ENCODE data around the gene CLDN4.
A peak's percentile ranks its signal among the peaks of the same experiment; 100 is the strongest.
"Not testable (repeated sequence)": the region's sequence is repeated elsewhere in the genome, so short reads cannot be mapped to it uniquely, and the experiment has no call there.

The CLDN4 gene

GRCh38 chr7:73834626-73835191 is 3.9 kb downstream of the CLDN4 start:
- H3K27me3 ChIP-seq (ENCODE audit: control insufficient read depth in 3 of 3, insufficient read depth in 3 of 3, low read depth in 1 of 3, low read length in 3 of 3), result peaks cover 0 to 10% (median 0%) of the 10 kb centered on the region in 3 experiments
- H3K14ac ChIP-seq (ENCODE audit: low read length), result no peak overlapping the region
- no CpG with 5 or more reads among the region's 11 CpGs for WGBS, 2 donors (ENCODE audit: extremely low coverage in 2 of 2, insufficient read length in 2 of 2, insufficient replicate concordance in 1 of 2)
- no peaks in the 10 kb centered on the region for H3K79me1 ChIP-seq (ENCODE audit: low read depth, low read length)
- no peak overlapping the region for H2BK5ac ChIP-seq (ENCODE audit: low read length)
- peak overlapping the region; percentile 75 for H2AK5ac ChIP-seq (ENCODE audit: low read depth, low read length)
- DNase-seq (ENCODE audit: low spot score), result no peak
- H2BK15ac ChIP-seq (ENCODE audit: low read length), result no peak overlapping the region
- peaks cover 0 to 5% of the 10 kb centered on the region in 2 donors for H3K9me3 ChIP-seq (replicated peaks in 1 of 2; ENCODE audit: control insufficient read depth in 2 of 2, insufficient read depth in 1 of 2, low read depth in 1 of 2, low read length in 2 of 2)
- H3K4me3 ChIP-seq (ENCODE audit: low read length in 2 of 2), result no peak overlapping the region
- no peak overlapping the region for H3K27ac ChIP-seq (replicated peaks; ENCODE audit: low read length)
- no peak overlapping the region for H2BK12ac ChIP-seq (ENCODE audit: low read length)
- no peaks in the 10 kb centered on the region for H3K36me3 ChIP-seq (replicated peaks in 1 of 2; ENCODE audit: control insufficient read depth in 2 of 2, insufficient read depth in 2 of 2, low read length in 2 of 2)
- H3K4me1 ChIP-seq (ENCODE audit: control insufficient read depth in 2 of 2, insufficient read depth in 1 of 2, low read depth in 1 of 2, low read length in 2 of 2), result peaks cover 0 to 28% of the 10 kb centered on the region in 2 donors
- no peak overlapping the region for H4K91ac ChIP-seq (ENCODE audit: low read depth, low read length, poor library complexity)
- H4K8ac ChIP-seq (ENCODE audit: low read depth, low read length), result peak overlapping the region; percentile 86
- H2BK120ac ChIP-seq (ENCODE audit: low read depth, low read length), result no peak overlapping the region
- H3K9ac ChIP-seq (ENCODE audit: low read depth, low read length, poor library complexity), result no peak overlapping the region
- H3K23ac ChIP-seq (ENCODE audit: low read depth, low read length, poor library complexity), result no peak overlapping the region
- H3K18ac ChIP-seq (ENCODE audit: low read length), result peak overlapping the region; percentile 76
- no peak overlapping the region for H2AFZ ChIP-seq (ENCODE audit: low read length)
- H3K4ac ChIP-seq (ENCODE audit: low read length), result no peak overlapping the region
- no peak overlapping the region for H3K4me2 ChIP-seq (ENCODE audit: insufficient read depth, low read length, poor library complexity, severe bottlenecking)

GRCh38 chr7:73837167-73837566 is 6.4 kb downstream of the CLDN4 start:
- not testable (repeated sequence) for H3K27ac ChIP-seq (replicated peaks; ENCODE audit: low read length); H3K36me3 ChIP-seq (replicated peaks in 1 of 2; ENCODE audit: control insufficient read depth in 2 of 2, insufficient read depth in 2 of 2, low read length in 2 of 2); H2BK12ac ChIP-seq (ENCODE audit: low read length); H3K79me1 ChIP-seq (ENCODE audit: low read depth, low read length); DNase-seq (ENCODE audit: low spot score); H3K14ac ChIP-seq (ENCODE audit: low read length); H2BK5ac ChIP-seq (ENCODE audit: low read length); H3K4me1 ChIP-seq (ENCODE audit: control insufficient read depth in 2 of 2, insufficient read depth in 1 of 2, low read depth in 1 of 2, low read length in 2 of 2); H4K91ac ChIP-seq (ENCODE audit: low read depth, low read length, poor library complexity); H3K4me3 ChIP-seq (ENCODE audit: low read length in 2 of 2); H3K4ac ChIP-seq (ENCODE audit: low read length); H4K8ac ChIP-seq (ENCODE audit: low read depth, low read length); H3K27me3 ChIP-seq (ENCODE audit: control insufficient read depth in 3 of 3, insufficient read depth in 3 of 3, low read depth in 1 of 3, low read length in 3 of 3); H2AFZ ChIP-seq (ENCODE audit: low read length); H3K23ac ChIP-seq (ENCODE audit: low read depth, low read length, poor library complexity); H3K9me3 ChIP-seq (replicated peaks in 1 of 2; ENCODE audit: control insufficient read depth in 2 of 2, insufficient read depth in 1 of 2, low read depth in 1 of 2, low read length in 2 of 2); H3K9ac ChIP-seq (ENCODE audit: low read depth, low read length, poor library complexity); H2BK120ac ChIP-seq (ENCODE audit: low read depth, low read length); H2AK5ac ChIP-seq (ENCODE audit: low read depth, low read length); H3K4me2 ChIP-seq (ENCODE audit: insufficient read depth, low read length, poor library complexity, severe bottlenecking); H2BK15ac ChIP-seq (ENCODE audit: low read length); H3K18ac ChIP-seq (ENCODE audit: low read length)

GRCh38 chr7:73838642-73839041 is 7.8 kb downstream of the CLDN4 start:
- no CpG with 5 or more reads among the region's 6 CpGs for WGBS, 2 donors (ENCODE audit: extremely low coverage in 2 of 2, insufficient read length in 2 of 2, insufficient replicate concordance in 1 of 2)
- H2AK5ac ChIP-seq (ENCODE audit: low read depth, low read length), result peak overlapping the region; percentile 88
- H4K91ac ChIP-seq (ENCODE audit: low read depth, low read length, poor library complexity), result no peak overlapping the region
- H3K9ac ChIP-seq (ENCODE audit: low read depth, low read length, poor library complexity), result no peak overlapping the region
- H3K79me1 ChIP-seq (ENCODE audit: low read depth, low read length), result no peaks in the 10 kb centered on the region
- no peak overlapping the region for H2AFZ ChIP-seq (ENCODE audit: low read length)
- H3K4me2 ChIP-seq (ENCODE audit: insufficient read depth, low read length, poor library complexity, severe bottlenecking), result no peak overlapping the region
- peaks cover 0 to 5% of the 10 kb centered on the region in 2 donors for H3K4me1 ChIP-seq (ENCODE audit: control insufficient read depth in 2 of 2, insufficient read depth in 1 of 2, low read depth in 1 of 2, low read length in 2 of 2)
- H3K18ac ChIP-seq (ENCODE audit: low read length), result peak overlapping the region; percentile 90
- H3K4ac ChIP-seq (ENCODE audit: low read length), result no peak overlapping the region
- no peaks in the 10 kb centered on the region for H3K27me3 ChIP-seq (ENCODE audit: control insufficient read depth in 3 of 3, insufficient read depth in 3 of 3, low read depth in 1 of 3, low read length in 3 of 3)
- no peak overlapping the region for H2BK120ac ChIP-seq (ENCODE audit: low read depth, low read length)
- peak overlapping the region; percentile 84 for H2BK12ac ChIP-seq (ENCODE audit: low read length)
- H3K4me3 ChIP-seq (ENCODE audit: low read length in 2 of 2), result no peak overlapping the region
- H2BK5ac ChIP-seq (ENCODE audit: low read length), result peak overlapping the region; percentile 75
- no peak overlapping the region for H4K8ac ChIP-seq (ENCODE audit: low read depth, low read length)
- peaks cover 0 to 5% of the 10 kb centered on the region in 2 donors for H3K9me3 ChIP-seq (replicated peaks in 1 of 2; ENCODE audit: control insufficient read depth in 2 of 2, insufficient read depth in 1 of 2, low read depth in 1 of 2, low read length in 2 of 2)
- H3K36me3 ChIP-seq (replicated peaks in 1 of 2; ENCODE audit: control insufficient read depth in 2 of 2, insufficient read depth in 2 of 2, low read length in 2 of 2), result no peaks in the 10 kb centered on the region
- no peak overlapping the region for H3K14ac ChIP-seq (ENCODE audit: low read length)
- DNase-seq (ENCODE audit: low spot score), result no peak
- H3K27ac ChIP-seq (replicated peaks; ENCODE audit: low read length), result no peak overlapping the region
- H2BK15ac ChIP-seq (ENCODE audit: low read length), result peak overlapping the region; percentile 92
- no peak overlapping the region for H3K23ac ChIP-seq (ENCODE audit: low read depth, low read length, poor library complexity)

- Histone ChIP-seq H3K23ac (ENCODE audit: low read depth, low read length, poor library complexity) (no peak overlapping the region), H2BK15ac (ENCODE audit: low read length) (peak overlapping the region; percentile 49), H2AFZ (ENCODE audit: low read length) (no peak overlapping the region), H3K14ac (ENCODE audit: low read length) (peak overlapping the region; percentile 98), H3K9ac (ENCODE audit: low read depth, low read length, poor library complexity) (no peak overlapping the region), H3K4me2 (ENCODE audit: insufficient read depth, low read length, poor library complexity, severe bottlenecking) (no peak overlapping the region), H4K8ac (ENCODE audit: low read depth, low read length) (no peak overlapping the region), H3K27me3 (ENCODE audit: control insufficient read depth in 3 of 3, insufficient read depth in 3 of 3, low read depth in 1 of 3, low read length in 3 of 3) (no peaks in the 10 kb centered on the region), H2BK5ac (ENCODE audit: low read length) (peak overlapping the region; percentile 75), H3K27ac (replicated peaks; ENCODE audit: low read length) (no peak overlapping the region), H3K4me1 (ENCODE audit: control insufficient read depth in 2 of 2, insufficient read depth in 1 of 2, low read depth in 1 of 2, low read length in 2 of 2) (peaks cover 0 to 5% of the 10 kb centered on the region in 2 donors), H3K9me3 (replicated peaks in 1 of 2; ENCODE audit: control insufficient read depth in 2 of 2, insufficient read depth in 1 of 2, low read depth in 1 of 2, low read length in 2 of 2) (peaks cover 0 to 5% of the 10 kb centered on the region in 2 donors), H2BK120ac (ENCODE audit: low read depth, low read length) (peak overlapping the region; percentile 28), H3K4ac (ENCODE audit: low read length) (no peak overlapping the region), H3K36me3 (replicated peaks in 1 of 2; ENCODE audit: control insufficient read depth in 2 of 2, insufficient read depth in 2 of 2, low read length in 2 of 2) (no peaks in the 10 kb centered on the region), H2BK12ac (ENCODE audit: low read length) (no peak overlapping the region), H3K79me1 (ENCODE audit: low read depth, low read length) (no peaks in the 10 kb centered on the region), H3K18ac (ENCODE audit: low read length) (peak overlapping the region; percentile 76), H3K4me3 (ENCODE audit: low read length in 2 of 2) (no peak overlapping the region), H2AK5ac (ENCODE audit: low read depth, low read length) (peak overlapping the region; percentile 92), H4K91ac (ENCODE audit: low read depth, low read length, poor library complexity) (no peak overlapping the region)
- no CpG with 5 or more reads among the region's 7 CpGs for WGBS, 2 donors (ENCODE audit: extremely low coverage in 2 of 2, insufficient read length in 2 of 2, insufficient replicate concordance in 1 of 2)
- DNase-seq (ENCODE audit: low spot score), result no peak
Observed at GRCh38 chr7:73839290-73839689, 8.5 kb downstream of the CLDN4 start.
